ENCODE measurements around the gene TMC3. TPM values are rescaled to one million over a fixed set of nuclear protein-coding genes. Genes with fewer than 3 reads are reported as not detected.

TMC3 gene
- total and polyA plus RNA-seq, 2 of the 13 experiments (the other 11 are each of a cell fraction or from before 2014, with no cell fraction given) = not detected

- TF ChIP-seq, protein P1, sequence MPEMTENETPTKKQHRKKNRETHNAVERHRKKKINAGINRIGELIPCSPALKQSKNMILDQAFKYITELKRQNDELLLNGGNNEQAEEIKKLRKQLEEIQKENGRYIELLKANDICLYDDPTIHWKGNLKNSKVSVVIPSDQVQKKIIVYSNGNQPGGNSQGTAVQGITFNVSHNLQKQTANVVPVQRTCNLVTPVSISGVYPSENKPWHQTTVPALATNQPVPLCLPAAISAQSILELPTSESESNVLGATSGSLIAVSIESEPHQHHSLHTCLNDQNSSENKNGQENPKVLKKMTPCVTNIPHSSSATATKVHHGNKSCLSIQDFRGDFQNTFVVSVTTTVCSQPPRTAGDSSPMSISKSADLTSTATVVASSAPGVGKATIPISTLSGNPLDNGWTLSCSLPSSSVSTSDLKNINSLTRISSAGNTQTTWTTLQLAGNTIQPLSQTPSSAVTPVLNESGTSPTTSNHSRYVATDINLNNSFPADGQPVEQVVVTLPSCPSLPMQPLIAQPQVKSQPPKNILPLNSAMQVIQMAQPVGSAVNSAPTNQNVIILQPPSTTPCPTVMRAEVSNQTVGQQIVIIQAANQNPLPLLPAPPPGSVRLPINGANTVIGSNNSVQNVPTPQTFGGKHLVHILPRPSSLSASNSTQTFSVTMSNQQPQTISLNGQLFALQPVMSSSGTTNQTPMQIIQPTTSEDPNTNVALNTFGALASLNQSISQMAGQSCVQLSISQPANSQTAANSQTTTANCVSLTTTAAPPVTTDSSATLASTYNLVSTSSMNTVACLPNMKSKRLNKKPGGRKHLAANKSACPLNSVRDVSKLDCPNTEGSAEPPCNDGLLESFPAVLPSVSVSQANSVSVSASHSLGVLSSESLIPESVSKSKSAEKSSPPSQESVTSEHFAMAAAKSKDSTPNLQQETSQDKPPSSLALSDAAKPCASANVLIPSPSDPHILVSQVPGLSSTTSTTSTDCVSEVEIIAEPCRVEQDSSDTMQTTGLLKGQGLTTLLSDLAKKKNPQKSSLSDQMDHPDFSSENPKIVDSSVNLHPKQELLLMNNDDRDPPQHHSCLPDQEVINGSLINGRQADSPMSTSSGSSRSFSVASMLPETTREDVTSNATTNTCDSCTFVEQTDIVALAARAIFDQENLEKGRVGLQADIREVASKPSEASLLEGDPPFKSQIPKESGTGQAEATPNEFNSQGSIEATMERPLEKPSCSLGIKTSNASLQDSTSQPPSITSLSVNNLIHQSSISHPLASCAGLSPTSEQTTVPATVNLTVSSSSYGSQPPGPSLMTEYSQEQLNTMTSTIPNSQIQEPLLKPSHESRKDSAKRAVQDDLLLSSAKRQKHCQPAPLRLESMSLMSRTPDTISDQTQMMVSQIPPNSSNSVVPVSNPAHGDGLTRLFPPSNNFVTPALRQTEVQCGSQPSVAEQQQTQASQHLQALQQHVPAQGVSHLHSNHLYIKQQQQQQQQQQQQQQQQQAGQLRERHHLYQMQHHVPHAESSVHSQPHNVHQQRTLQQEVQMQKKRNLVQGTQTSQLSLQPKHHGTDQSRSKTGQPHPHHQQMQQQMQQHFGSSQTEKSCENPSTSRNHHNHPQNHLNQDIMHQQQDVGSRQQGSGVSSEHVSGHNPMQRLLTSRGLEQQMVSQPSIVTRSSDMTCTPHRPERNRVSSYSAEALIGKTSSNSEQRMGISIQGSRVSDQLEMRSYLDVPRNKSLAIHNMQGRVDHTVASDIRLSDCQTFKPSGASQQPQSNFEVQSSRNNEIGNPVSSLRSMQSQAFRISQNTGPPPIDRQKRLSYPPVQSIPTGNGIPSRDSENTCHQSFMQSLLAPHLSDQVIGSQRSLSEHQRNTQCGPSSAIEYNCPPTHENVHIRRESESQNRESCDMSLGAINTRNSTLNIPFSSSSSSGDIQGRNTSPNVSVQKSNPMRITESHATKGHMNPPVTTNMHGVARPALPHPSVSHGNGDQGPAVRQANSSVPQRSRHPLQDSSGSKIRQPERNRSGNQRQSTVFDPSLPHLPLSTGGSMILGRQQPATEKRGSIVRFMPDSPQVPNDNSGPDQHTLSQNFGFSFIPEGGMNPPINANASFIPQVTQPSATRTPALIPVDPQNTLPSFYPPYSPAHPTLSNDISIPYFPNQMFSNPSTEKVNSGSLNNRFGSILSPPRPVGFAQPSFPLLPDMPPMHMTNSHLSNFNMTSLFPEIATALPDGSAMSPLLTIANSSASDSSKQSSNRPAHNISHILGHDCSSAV (CRISPR knock-in tag; IDR thresholded peaks at IDR 0.05; ENCODE audit: borderline replicate concordance) = no peak
- TF ChIP-seq, protein P2, sequence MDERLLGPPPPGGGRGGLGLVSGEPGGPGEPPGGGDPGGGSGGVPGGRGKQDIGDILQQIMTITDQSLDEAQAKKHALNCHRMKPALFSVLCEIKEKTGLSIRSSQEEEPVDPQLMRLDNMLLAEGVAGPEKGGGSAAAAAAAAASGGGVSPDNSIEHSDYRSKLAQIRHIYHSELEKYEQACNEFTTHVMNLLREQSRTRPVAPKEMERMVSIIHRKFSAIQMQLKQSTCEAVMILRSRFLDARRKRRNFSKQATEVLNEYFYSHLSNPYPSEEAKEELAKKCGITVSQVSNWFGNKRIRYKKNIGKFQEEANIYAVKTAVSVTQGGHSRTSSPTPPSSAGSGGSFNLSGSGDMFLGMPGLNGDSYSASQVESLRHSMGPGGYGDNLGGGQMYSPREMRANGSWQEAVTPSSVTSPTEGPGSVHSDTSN (CRISPR knock-in tag; IDR thresholded peaks at IDR 0.05) = peak; percentile 87
- TF ChIP-seq DRAP1 (CRISPR knock-in tag; IDR thresholded peaks at IDR 0.05) = peak; percentile 91
- TF ChIP-seq GMEB1 (CRISPR knock-in tag; IDR thresholded peaks at IDR 0.05; ENCODE audit: borderline replicate concordance) = peak; percentile 61; the same call in 1 of the 2 replicates
- TF ChIP-seq RARA (CRISPR knock-in tag; IDR thresholded peaks at IDR 0.05) = no peak
- no peak for TF ChIP-seq HMG20B (CRISPR knock-in tag; conservative IDR thresholded peaks at IDR 0.05)
- no peak for TF ChIP-seq ZBTB20 (CRISPR knock-in tag; IDR thresholded peaks at IDR 0.05; ENCODE audit: borderline replicate concordance, low read depth)
- no peak for TF ChIP-seq ZNF337 (CRISPR knock-in tag; IDR thresholded peaks at IDR 0.05; ENCODE audit: borderline replicate concordance, low read depth)
- no peak for TF ChIP-seq BCLAF1 (IDR thresholded peaks at IDR 0.05)
- TF ChIP-seq RFX5 (IDR thresholded peaks at IDR 0.05; ENCODE audit: low read depth, low read length) = no peak
- TF ChIP-seq ZNF501 (CRISPR knock-in tag; IDR thresholded peaks at IDR 0.05) = peak; percentile 77
- TF ChIP-seq ZNF766 (CRISPR knock-in tag; IDR thresholded peaks at IDR 0.05; ENCODE audit: borderline replicate concordance) = 0 out of 2 replicates have a peak, but pooled peaks have one; percentile 20
Observed at GRCh38 chr15:81323944-81324881, 49.8 kb downstream of the TMC3 start, which contains the start of gene STARD5 (continued).

Data from HepG2 (cell line).